Activated CD4-positive, alpha-beta T cell treated with anti-CD3 and anti-CD28 coated beads, Interleukin-2, amount 50 U/mL, for 1 hour (primary cell): ENCODE data around the gene MPC1.

ENCODE experiments used
- DNase-seq: peaks from one replicate; pipeline ENCODE4 v3.0.0-alpha.2; 2020

MPC1 gene

GRCh38 chr6:166342349-166343149, 40.2 kb downstream of the MPC1 start, which contains the start of gene SFT2D1:
SFT2D1 (minus strand) TSS chr6:166342545; CDS start chr6:166342481, 64 bp downstream.
- peak; percentile 59 for DNase-seq

- peak; percentile 7 for DNase-seq
These were observed 40.8 kb downstream of the MPC1 start for GRCh38 chr6:166341977-166342348.

GRCh38 chr6:166341464-166341863, 41.3 kb downstream of the MPC1 start:
- no peak for DNase-seq

GRCh38 chr6:166338854-166339253, 43.9 kb downstream of the MPC1 start:
- DNase-seq: no peak

DNA sequence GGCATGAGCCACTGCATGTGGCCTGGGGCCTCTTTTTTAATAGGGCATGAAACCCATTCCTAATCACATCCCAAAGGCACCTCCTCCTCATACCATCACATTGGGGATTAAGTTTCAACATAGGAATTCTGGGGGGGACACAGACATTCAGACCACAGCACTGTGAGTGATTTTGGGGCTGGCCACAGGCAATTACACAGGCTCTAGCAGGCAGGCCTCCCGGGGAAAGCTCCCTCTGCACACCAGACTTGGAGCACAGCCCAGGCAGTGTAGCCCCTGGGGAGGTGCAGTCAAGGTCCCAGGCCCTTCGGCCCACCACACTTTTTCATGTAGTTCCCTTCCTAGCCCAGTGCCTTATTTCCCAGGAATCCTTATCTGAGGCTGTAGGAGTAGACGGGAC, 45.9 kb downstream of the MPC1 start:
- no peak for DNase-seq

DNA sequence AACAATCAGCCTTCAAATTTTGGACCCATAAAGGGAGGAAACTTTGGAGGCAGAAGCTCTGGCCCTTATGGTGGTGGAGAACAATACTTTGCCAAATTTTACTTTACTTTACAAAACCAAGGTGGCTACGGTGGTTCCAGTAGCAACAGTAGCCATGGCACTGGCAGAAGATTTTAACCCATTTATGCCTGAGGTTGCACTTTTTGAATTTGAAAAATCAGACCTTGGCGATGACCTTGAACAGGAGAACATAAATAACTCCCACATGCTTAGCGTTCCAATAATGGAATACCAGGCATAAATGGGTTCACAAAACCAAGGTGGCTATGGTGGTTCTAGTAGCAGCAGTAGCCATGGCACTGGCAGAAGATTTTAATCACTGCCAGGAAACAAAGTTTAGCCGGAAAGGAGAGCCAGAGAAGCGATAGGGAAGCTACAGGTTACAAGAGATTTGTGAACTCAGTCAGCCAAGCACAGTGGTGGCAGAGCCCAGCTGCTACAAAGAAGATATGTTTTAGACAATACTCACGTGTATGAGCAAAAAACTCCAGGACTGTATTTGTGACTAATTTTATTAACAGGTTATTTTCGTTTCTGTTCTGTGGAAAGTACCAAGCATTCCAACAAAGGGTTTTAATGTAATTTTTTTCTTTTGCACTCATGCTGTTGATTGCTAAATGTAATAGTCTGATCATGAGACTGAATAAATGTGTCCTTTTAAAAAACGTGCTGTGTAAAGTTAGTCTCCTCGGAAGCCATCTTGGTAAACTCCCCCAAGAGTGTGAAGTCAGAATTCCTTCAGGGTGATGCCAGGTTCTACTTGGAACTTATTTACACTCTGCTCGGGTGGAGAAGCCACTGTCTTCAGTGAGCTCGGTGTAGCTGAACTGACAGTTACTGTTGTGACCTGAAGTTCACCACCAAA, 47.1 kb downstream of the MPC1 start:
- DNase-seq: no peak

- DNase-seq: no peak
These were observed 47.9 kb downstream of the MPC1 start for GRCh38 chr6:166334878-166335277.

- DNase-seq: no peak
These were observed 49.4 kb downstream of the MPC1 start for GRCh38 chr6:166333172-166333995.

GRCh38 chr6:166331503-166332415, 51.0 kb downstream of the MPC1 start:
- no peak for DNase-seq

DNA sequence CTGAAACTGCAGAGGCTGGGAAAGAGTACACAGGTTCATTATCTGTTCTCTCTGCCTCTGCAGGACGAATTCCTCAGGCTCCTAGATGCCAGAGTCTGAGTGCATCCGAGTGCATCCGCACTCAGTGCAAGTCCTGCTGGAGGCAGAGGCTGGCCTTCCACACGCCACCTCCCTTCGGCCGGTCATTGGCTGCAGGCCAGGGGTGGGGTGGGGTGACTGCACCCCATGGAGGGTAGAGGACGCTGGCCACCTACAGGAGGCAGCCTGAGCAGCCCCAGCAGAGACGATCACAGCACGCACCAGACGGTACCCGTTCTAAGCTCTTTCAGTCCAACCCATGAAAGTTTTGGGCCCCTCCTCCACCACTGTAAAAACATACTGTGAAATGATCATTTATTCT, 52.1 kb downstream of the MPC1 start:
- no peak for DNase-seq

DNA sequence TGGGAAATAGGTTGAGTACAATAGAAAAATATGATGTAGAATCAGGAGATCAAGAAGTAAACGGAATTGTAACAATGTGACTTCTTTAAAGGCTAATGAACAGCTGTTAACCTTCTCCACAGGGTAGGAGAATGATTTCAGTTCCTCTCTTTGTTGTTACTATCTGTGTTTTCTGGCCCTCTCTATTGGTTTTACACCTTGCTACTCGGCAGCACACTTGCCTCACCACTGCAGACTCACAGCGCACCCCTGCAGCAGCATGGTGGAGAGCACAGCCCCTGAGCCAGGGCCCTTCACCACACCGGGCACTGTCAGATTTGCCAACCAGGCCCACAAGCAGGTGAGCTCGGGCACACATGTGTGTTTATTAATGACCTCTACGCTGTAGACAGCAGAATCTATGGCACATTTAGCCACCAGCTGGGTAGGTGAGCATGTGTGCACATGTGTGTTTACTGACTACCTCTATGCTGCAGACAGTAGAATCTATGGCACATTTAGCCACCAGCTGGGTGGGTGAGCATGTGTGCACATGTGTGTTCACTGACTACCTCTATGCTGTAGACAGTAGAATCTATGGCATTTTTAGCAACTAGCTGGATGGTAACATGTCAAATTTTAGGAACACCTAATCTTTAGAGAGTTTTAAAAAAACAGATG, 57.2 kb downstream of the MPC1 start:
- no peak for DNase-seq

DNA sequence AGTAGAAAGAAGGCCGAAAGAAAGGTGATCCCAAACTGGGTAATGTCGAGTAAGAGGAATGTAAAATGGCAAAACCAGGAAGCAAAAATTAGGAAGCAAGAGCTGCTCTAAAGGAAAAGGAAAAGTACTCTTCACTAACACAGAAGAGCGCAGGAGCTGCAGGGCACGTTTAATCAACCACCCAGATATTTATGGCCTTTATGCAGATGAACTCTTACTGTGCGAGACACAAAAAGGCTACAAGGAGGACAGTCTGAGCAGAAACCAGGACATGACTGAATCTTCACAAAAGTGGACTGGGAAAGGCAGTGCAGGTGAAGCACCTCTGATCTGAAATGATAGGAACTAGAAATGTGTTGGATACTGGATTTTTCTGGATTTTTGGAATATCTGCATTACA, 59.3 kb downstream of the MPC1 start:
- no peak for DNase-seq

DNA sequence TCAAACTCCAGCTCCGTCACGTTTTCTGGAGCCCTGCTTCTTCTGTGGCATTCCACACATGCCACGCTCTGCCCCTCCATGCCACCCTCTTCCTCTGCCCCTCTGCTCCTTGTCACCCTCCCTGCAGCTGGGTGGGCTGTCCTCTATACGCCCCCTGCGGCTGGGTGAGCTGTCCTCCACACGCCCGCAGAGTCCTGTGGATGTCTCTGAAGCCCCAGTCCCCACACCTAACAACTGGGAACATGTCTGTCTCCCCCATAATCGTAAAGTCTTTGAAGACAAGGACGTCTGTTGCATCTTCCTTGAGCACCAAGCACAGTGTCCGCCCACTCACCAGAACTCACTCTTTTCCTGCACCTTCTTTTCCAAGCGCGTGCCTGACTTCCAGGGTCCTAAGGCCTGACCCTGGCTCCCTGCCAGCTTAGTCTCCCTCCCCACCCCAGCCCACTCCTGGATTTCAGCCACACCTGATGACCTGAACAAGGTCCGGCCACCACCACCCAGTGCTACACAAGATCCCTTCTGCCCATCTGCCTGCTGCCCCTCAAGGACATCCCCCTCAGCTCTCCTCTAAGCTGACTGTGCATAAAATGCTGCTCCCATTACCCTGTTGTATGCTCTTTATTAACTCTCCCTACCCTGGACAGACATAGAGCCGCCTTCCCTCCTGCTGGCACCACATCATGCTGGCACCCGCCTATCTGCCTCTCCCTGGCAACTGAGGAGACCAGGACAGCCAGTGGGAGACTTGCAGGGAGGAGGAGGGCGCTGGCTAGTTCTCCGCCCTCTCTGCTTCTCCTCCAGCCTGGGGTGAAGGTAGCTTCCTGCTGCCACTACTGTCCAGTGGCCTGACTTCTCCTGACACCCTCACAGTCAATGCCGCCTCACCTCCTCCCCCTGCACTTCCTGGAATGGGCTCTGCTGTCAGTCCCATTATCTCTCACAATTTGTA, 63.8 kb downstream of the MPC1 start:
- DNase-seq: no peak

DNA sequence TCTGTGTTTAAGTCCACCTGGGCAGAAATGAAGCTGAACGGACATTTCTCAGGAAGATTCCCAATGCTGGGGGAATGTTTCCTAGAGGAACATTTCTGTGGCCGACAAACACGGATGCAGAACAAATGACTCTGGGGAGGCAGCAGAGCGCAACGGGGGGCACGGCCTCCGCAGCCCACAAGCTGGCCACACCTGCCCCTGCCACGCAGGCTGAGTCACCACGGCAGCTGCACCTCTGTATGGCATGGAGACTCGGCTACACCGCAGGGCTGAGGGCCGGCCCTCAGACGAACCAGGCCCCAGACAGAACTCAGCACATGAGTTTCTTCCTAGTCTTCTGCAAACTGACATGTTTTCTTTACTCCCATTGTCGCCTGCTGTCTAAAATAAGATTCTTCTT, 64.5 kb downstream of the MPC1 start:
- DNase-seq: no peak

- no peak for DNase-seq
These were observed 65.2 kb downstream of the MPC1 start for GRCh38 chr6:166317261-166318212.

GRCh38 chr6:166315436-166315835, 67.3 kb downstream of the MPC1 start:
- no peak for DNase-seq
